Brain pericyte (primary cell): ENCODE results near the gene GAST.
A peak's percentile ranks its signal among the peaks of the same experiment; 100 is the strongest.

Experiments
- DNase-seq: peaks from one replicate; pipeline ENCODE4 v3.0.0-alpha.2; 2012; ENCODE audit warnings: low read depth, low spot score

The GAST gene

DNA sequence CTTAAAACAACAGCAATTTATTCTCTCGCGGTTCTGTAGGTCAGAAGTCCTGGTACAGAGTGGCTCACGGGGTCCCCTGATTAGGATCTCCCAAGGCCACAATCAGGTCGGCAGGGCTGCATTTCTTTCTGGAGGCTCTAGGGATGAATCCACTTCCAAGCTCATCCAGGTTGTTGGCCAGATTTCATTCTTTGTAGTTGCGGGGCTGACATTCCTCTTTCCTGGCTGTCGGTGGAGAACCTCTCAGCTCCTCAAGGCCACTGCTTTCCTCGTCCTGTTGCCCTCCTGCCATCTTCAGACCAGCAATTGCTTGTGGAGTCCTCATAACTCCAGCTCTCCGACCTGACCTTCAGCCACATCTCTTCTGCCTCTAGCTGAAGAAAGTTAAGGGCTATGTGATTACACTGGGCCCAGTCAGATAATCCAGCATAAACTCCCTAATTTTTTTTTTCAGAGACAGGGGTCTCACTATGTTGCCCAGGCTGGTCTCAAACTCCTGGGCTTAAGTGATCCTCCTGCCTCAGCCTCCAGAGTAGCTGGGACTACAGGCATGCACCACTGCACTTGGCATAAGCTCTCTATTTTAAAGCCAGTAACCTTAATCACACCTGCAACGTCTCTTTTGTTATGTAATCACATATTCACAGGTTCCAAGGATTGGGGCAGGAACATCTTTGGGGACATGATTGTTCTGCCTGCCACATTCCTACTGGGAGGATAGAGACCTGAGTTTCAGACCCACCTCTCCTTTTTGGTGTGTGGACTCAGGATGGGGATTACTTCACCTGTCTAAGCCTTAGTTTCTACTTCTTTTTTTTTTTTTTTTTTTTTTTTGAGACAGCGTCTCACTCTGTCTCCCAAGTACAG, 4.1 kb upstream of the GAST start:
- no peak for DNase-seq

DNA sequence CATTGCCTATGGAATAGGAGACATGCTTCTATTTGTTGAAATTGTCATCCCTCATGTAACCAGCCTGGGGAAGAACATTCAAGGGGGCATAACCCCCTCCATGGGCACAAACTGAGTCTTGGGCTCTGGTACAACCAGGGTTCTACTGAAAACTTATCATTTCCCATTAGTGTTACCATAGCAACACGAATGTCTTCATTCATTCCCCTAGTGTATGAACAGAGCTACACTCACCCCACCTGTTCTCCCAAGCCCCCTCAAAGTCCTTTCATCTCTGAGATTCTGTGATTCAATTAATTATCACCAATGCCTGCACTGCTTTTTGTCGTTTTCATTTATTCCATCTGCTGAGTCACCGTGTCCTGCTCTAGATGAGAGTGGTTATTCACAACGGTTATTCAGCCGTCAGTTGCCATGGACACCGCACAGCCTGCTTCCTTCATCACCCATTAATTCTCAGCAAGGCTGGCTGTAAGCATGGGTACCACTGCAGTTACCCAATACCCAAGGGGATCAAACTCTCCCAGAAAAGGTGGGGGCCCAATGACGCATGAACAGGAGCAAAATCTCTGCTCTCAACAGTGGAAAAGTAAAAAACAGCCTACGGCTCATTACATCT, 1.6 kb upstream of the GAST start:
- DNase-seq, result no peak

DNA sequence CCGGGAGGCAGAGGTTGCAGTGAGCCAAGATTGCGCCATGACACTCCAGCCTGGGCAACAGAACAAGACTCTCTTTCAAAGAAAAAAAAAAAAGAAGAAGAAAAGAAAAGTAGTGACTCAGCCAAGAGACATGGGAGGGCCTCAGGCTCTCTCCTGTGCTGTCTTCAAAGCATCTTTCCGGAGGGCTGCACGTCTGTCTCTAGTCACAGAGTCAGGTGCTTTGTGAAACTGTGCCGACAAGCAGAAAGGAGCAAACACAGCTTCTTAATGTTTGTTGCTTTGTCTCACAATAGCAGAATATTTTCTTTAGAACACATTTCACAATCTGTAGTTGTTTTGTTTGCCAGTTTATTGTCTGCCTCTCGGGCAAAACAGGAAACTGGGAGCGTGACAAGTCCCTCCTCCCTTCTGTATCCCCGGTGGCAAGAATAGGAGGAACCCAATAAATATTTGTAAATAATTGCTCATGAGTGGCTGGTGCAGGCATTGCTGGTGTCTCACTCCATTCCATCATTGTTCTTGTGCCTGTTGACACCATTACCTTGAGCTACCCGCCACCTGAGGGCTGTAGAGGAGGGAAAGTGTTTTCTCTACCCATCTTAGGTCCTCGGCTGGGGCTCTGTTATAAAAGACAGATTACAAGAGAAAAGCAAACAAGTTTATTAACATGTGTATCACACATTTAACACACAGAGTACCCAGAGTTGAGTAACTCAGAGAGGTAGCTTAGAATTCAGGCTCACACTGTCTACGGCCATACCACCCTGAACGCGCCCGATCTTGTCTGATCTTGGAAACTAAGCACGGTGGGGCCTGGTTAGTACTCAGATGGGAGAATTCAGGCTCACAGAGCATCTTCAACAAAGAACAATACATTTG, 5.5 kb downstream of the GAST start:
- DNase-seq, result no peak

DNA sequence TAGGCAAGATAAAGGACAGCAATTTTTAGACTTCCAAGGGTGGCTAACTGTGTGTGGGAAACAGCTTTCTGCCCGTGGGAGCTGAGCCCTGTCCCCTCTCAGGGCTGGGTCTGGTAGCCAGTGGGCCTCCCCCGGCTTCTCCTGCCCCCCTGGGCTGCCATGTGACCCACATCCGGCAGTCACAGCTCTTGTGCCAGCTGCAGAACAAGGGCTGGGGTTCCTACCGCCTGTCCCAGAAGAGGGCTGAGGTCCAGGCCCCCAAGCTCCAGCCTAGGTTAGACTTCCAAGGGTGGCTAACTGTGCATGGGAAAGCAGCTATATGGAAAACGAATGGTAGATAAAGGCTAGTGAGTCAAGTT, 6.1 kb downstream of the GAST start:
- no peak for DNase-seq

DNA sequence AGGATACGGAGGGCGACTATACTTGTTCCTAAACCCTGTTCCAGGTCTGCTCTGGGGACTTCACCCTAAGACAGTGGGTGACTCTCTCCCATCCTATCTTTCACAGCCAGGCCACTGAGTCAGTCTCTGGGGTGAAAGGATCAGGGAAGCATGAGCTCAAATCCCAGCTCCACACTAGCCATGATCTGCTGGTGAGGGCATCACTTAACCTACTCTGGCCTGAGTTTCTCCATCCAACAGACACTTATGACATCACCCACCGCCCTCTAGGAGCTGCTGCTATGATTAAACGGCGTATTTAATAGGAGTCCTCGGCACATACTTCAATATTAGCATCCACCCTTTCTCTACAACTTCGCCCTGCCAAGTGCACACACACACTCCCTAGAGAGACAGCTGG, 10.1 kb downstream of the GAST start:
- DNase-seq, result no peak

DNA sequence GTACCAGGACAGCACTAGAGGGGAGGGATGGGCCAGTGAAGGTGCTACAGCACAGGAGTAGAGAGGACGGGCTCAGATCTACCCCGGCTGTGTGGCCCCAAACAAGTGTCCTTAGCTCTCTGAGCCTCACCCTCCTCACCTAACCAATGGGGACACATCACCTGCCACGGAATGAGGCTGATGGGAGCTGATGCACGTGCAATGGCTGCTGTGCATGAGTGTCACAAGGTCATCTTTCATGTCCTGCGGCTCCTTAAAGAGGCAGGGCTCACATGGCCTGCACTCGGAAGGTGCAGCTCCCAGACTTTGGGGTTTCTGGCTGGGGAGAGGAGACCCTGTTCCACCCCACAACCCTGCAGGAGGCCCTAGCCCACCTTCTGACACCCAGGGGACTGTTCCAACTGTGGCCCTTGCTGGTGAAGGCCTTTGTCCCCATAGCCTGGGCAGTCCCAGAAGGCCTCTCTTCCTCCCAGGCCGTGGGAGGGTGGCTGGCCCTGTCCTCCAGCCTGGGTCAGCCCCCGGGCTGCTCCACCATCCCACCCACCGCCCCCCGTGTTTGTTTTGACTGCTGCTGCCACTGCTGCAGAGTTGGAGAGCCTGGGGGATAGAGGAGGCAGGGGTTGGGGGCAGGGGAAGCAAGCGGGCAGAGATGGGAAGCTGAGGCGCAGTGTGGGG, 11.8 kb downstream of the GAST start:
- no peak for DNase-seq

DNA sequence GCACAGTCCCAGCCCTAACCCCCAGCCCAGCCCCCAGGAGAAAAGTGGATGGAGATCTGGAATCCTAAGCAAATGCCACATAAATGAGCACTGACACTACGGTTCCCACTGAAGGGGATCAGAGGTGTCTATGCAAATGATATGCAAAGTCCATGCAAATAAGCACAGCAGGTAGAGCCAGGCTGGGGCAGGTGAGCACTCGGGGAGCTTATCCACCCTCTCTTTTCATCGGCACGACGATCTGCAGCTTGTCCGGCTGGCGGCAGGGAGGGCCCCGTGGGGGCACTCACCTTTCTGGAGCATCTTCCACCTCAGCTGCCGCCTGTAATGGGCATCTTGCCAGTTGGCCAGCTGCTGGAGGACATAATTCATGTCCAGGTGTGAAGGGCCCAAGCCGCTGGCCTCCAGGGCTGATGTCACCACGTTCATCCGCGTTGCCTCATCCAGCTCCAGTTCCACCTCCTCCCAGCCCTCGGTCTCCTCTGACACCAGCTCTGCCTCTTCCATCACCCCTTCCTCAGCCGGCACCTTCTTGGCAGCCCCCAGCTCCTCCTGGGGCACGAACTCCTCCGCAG, 12.4 kb downstream of the GAST start:
- no peak for DNase-seq

DNA sequence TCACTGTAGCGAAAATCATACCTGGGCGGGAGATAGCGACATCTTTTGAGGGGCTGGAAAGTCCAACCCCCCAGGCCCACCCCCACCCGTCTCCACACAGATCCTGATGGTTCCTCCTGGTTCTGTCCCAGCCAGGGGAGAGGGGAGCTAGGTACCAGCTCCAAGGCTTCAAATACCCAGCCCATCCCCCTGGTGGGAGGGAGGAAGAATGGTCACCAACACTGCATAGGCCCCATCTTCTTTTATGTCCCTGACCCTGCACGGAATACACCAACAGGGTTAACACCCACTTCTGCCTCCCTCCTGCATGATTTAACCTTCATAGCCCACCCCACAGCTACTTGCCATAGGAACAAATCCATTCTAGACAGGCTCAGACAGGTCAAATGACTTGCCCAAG, 13.0 kb downstream of the GAST start:
- no peak for DNase-seq

DNA sequence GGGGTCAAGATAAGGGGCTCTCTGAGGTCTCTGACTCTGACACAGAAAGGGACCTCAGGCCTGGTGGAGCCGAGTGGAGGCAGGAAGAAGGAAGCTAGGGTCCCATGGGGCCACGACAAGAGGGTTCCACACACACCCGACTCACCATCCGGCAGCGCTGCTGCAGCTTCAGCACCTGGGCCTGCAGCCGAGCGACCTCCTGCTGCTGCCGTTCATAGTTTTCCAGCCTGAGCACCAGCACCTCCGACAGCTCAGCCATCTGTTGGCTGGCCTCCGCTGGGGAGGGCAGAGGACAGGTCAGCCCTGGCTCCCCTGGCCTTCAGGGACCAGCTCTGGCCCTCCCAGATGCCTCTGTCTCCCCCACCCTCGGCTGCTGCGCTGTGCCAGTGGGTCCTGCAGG, 15.9 kb downstream of the GAST start:
- DNase-seq, result no peak

DNA sequence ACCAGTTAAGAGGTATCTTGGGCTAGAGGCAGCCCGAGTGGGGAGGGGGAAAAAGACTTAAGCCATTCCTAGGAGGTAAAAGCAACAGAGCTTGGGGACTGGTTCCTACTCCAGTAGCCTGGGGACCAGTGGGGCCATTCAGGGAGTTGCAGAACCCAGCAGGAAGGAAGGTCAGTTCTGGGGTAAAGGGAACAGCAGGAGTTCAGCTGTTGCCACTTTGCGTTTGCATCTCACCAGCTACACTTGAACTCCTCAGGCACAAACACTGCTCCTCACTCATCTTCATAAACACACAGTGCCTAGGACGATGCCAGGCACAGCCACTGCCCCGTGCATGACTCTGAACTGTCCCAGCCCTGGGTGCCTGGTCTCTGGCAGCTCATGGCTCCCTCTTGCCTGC, 18.3 kb downstream of the GAST start:
- DNase-seq, result no peak

DNA sequence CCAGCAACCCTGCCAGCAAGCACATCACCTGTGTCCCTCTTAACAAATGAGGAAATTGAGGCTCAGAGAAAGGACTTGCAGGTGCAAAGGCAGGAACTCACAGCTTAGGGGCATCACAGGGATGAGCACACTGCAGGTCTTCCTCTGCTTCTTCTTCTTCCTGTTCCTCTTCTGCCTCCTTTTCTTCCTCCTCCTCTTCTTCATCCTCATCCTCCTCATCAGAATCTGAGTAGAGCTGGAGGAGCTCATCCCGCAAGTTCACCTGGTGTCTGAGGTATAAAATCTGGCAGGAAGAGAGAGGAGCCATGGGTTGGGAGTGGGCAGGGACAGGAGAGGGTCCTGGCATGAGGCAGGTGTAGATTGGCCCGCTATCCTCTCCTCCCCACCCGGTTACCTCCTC, 19.7 kb downstream of the GAST start:
- no peak for DNase-seq

DNA sequence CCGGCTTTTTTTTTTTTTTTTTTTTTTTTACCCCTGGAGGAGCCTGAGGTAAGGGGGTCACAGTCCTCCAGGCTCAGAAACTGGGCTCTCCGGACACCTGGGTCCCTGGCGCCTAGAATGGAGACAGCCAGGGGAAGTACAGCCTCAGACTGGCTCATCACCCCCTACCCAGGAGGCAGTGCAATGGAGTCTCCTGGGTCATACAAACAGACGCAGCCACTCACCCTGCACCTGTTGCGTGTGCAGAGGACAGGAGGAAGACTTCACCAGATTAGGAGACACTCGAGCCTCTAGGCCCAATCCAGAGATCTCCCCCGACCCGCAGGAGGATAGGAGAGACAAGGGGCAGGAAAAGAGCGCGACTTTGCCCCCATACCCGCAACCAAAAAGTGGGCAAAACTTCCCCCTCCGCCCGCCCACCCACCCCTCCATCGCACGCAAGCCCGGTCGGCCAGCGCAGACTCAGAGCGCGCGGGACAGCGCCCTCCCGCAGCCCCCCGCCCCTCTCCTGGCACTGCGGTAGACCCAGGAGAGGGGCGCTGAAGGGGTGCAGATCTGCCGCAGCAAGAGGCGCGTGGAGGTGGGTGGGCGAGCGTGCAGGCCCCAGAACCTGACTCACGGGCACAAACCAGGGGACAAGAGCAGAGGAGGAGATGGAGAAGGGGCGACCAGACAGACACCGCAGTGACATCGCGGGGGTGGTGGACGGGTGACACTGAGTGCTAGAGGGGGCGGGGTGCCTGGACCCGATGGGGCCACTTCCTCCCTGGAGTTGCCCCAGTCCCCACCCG, 21.4 kb downstream of the GAST start:
- no peak for DNase-seq

DNA sequence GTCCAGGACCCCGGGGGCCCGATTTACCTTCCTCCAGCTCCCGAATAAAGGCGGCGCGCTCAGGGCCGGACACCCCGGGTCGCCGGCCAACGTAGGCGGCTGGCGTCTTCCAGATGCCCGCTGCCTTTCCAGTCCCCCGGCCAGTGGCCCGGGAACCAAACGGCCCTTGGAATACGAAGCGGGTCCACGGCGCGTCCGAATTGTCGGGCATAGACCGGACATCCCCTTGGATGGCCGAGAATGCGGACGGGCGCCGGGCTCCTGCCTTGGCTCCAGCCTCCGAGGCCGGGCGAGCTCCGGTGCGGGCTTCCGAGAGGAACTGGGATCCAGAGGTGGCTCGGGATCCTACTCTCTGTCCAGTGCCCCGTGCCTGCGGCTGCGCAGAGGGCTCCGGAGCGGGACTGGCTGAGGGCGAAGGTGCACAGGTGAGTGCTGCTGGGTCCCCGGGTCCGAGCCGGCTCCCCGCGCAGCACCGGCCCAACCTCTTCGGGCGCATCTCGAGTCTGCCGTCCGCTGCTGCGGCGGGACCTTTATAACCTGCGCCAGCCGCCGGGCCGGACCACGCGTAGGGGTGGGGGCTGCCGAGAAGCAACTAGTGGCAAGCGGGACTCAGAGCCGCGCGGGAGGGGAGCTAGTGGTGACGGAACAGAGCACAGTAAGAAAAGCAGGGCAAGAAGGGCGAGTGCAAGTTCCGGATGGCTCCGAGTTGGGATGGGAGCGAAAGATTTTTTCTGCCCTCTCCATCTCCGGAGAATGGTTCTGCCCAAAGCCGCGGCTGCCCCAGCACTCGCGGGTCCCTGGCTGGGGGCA, 22.2 kb downstream of the GAST start, which contains the start of gene HAP1:
TSS of gene HAP1 (minus strand) at position 505 of the 810 bp plus-strand sequence. CDS start at position 496, 9 bp downstream.
- DNase-seq, result no peak

DNA sequence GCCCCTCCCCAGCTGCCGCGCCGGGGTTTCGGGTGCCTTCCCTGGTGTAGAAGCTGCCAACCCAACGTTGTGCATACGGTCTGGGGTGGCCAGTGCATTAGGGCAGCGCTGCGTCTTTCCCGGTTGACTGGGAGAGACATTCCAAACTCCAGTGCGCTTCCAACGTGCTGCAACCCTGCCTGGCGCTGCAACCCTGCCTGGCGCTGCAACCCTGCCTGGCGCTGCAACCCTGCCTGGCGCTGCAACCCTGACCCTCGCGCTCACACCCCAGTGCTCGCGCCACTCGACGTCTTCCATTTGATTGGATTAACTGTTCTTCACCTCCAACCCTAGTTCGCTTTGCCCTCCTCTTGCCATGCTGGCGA, 22.8 kb downstream of the GAST start:
- no peak for DNase-seq

DNA sequence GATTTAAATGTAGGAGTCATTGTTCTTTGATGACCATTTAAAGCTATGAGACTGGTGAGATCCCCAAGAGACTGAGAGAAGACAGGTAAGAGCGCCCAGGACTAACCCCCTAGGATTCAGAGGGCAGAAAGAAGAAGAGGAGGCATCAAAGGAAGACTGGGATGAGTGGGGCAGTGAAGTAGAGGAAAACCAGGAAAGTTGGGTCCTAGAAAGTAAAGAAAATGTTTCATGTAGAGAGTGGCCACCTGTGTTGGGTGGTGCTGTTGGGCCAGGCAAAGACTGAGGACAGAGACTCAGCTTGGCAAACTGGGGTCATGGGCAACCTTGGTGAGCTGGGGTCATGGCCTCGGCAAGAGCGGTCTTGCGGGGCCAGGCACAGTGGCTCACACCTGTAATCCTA, 23.6 kb downstream of the GAST start:
- DNase-seq, result no peak

DNA sequence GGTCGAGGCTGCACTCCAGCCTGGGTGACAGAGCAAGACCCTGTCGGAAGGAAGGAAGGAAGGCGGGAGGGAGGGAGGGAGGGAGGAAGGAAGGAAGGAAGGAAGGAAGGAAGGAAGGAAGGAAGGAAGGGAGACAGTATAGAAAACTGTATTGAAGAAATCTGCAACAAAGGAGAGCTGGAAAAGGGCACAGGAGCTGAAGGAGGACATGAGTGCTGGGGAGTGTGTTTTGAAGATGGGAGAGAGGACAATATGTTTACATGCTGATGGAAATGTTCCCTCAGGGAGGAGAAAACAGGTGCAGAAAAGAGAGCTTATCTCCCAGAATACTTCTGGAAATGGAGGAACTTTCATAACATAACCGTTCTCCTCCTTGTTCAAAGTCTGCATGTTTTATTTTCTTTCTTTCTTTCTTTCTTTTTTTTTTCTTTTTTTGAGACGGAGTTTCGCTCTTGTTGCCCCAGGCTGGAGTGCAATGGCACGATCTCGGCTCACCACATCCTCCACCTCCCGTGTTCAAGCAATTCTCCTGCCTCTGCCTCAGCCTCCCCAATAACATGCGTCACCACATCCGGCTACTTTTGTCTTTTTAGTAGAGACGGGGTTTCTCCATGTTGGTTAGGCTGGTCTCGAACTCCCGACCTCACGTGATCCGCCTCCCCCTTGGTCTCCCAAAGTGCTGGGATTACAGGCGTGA, 25.0 kb downstream of the GAST start:
- no peak for DNase-seq

DNA sequence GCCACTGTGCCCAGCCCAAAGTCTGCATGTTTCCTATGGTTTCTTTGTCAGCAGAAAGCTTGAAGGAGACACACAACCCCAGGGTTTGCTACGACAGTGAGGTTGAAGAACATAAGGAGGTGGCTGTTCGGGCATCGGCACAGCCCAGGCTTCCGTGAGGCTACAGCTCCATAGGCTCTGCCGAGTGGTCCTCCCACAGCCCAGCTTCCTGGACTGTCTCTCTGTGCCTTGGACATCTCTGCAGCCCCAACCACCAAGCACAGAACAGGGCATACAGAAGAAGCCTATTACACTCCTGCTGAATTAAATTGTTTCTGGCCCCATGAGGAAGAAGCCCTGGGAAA, 25.5 kb downstream of the GAST start:
- no peak for DNase-seq

DNA sequence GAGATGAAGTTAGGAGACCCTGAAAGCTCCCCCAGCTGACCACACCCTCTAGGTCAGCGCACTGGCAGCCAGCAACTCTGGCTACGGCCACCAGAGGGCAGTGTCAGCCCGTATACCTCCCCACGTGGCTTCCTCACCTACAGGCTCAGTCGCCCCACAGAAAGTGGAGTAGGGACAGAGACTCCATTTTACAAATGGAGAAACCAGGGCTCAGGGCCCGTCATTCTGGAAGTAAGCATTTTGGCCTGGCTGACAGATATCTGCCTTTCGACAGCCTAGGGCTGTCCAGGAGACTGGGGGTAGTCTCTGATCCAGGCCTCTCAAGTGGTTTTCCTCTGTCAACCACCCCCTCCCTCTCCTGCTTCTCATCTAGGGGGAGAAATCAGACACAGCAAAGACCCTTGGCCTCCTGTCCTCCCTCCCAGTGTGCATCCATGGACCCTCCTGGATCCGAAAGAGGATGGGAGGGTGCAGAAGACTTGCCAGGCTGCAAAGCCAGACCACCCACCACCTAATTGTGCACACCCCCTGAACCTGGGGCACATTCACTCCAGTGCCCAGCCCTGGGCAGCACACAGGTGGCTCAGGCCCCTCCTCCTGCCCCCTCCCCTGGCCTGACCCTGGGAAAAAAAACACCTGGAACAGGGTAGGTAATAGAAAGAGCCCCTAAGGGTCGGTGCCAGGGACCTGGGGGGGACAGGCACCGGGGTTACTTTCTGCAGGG, 26.1 kb downstream of the GAST start:
- peak; percentile 30 for DNase-seq

DNA sequence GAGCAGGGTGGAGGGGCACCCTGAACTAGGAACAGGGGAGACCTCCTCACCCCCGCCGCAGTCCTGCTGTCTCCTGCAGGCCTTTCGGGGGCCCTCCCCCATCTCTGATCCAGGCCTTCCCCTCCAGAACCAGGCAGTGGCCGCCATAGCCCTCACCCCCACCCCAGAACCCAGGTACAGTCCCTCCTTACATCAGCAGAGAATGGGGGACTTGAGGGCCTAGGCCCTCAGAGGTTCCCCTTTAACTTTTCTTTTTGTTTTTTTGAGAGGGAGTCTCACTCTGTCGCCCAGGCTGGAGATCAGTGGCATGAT, 26.6 kb downstream of the GAST start:
- DNase-seq, result no peak
